Measurements from ENCODE around the gene GARIN5B.

DNA sequence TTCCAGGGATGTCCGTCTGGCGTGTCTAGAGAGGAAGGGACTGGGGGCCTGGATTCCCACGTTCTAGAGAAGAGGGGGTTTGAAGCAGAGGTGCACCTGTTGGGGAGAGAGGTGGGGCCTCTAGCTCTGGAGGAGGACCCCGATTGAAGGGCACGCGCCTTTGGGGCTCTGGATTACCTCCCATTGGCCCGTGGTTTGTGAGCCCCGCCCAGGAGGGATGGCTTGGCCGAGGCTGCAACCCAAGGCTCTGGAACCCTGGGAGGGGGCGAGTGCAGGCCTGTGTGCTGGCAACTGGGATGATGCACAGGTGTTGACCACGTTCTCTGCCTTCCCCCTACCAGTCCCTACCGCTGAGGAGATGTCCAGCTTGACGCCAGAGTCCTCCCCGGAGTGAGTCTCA is 58.1 kb downstream of the GARIN5B start:
- TF ChIP-seq TAF1 (IDR thresholded peaks at IDR 0.05; ENCODE audit: borderline replicate concordance, low read depth, low read length) (no peak), POLR2AphosphoS5 (IDR thresholded peaks at IDR 0.05; ENCODE audit: low read depth, low read length) (no peak), POLR2A (IDR thresholded peaks at IDR 0.05; ENCODE audit: low read depth, low read length) (no peak)

Data from GM12892 (cell line).